ENCODE measurements around the gene FOXP1.

FOXP1 gene

GRCh38 chr3:71160785-71161546 is 422.6 kb downstream of the FOXP1 start:
- DNase-seq (ENCODE audit: low read depth in 2 of 2), result peak in 1 of 2 donors; percentile 38
- TF ChIP-seq CTCF (IDR thresholded peaks at IDR 0.05; ENCODE audit: low read depth, low read length), result no peak
- no peak overlapping the region for H3K4me3 ChIP-seq (replicated peaks in 1 of 2; ENCODE audit: low read depth in 2 of 2, low read length in 2 of 2)

- TF ChIP-seq CTCF (IDR thresholded peaks at IDR 0.05; ENCODE audit: low read depth, low read length), result no peak
- no peak overlapping the region for H3K4me3 ChIP-seq (replicated peaks in 1 of 2; ENCODE audit: low read depth in 2 of 2, low read length in 2 of 2)
- DNase-seq (ENCODE audit: low read depth in 2 of 2), result no peak
These were observed 427.4 kb downstream of the FOXP1 start for GRCh38 chr3:71156062-71156665.

GRCh38 chr3:71154846-71155245 is 428.7 kb downstream of the FOXP1 start:
- H3K4me3 ChIP-seq (replicated peaks in 1 of 2; ENCODE audit: low read depth in 2 of 2, low read length in 2 of 2), result no peak overlapping the region
- TF ChIP-seq CTCF (IDR thresholded peaks at IDR 0.05; ENCODE audit: low read depth, low read length), result no peak
- DNase-seq (ENCODE audit: low read depth in 2 of 2), result no peak

GRCh38 chr3:71153713-71154112 is 429.8 kb downstream of the FOXP1 start:
- DNase-seq (ENCODE audit: low read depth in 2 of 2), result no peak
- no peak overlapping the region for H3K4me3 ChIP-seq (replicated peaks in 1 of 2; ENCODE audit: low read depth in 2 of 2, low read length in 2 of 2)
- TF ChIP-seq CTCF (IDR thresholded peaks at IDR 0.05; ENCODE audit: low read depth, low read length), result no peak

GRCh38 chr3:71152892-71153265 is 430.6 kb downstream of the FOXP1 start:
- no peak overlapping the region for H3K4me3 ChIP-seq (replicated peaks in 1 of 2; ENCODE audit: low read depth in 2 of 2, low read length in 2 of 2)
- no peak for DNase-seq (ENCODE audit: low read depth in 2 of 2)
- TF ChIP-seq CTCF (IDR thresholded peaks at IDR 0.05; ENCODE audit: low read depth, low read length), result no peak

GRCh38 chr3:71152039-71152891 is 431.3 kb downstream of the FOXP1 start:
- H3K4me3 ChIP-seq (replicated peaks in 1 of 2; ENCODE audit: low read depth in 2 of 2, low read length in 2 of 2), result no peak overlapping the region
- no peak for DNase-seq (ENCODE audit: low read depth in 2 of 2)
- no peak for TF ChIP-seq CTCF (IDR thresholded peaks at IDR 0.05; ENCODE audit: low read depth, low read length)

All from cardiac fibroblast (primary cell).